ENCODE measurements around the gene EEFSEC. TPM values are rescaled to one million over a fixed set of nuclear protein-coding genes. Genes with fewer than 3 reads are reported as not detected.

EEFSEC gene
- polyA plus RNA-seq, 1 donor, result 19.7 TPM

DNA sequence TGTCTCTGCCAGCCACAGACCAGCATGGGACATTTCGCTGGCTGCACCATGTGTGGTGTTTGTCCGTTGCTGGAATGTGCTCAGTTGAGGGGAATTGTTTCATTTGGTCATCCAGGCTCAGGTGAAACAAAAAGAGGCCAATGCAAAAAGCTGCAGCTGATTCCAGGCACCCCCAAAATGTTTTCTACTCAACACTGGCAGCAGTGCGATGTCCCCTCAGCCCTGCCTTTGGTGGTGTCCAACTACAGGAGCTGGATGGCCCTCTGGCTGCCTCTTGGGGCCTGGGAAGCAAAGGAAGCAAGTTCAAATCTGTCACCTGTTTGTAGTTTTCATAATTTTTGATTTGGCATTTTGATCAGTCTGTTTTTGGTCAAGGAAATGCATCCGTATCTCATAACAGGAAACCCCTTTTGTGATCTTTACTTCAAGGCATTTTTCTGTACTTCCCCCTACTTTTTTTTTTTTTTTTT lies 141.8 kb downstream of the EEFSEC start:
- DNase-seq, result no peak

- no peak for DNase-seq
Measured at GRCh38 chr3:128296469-128297251, 143.4 kb downstream of the EEFSEC start.

DNA sequence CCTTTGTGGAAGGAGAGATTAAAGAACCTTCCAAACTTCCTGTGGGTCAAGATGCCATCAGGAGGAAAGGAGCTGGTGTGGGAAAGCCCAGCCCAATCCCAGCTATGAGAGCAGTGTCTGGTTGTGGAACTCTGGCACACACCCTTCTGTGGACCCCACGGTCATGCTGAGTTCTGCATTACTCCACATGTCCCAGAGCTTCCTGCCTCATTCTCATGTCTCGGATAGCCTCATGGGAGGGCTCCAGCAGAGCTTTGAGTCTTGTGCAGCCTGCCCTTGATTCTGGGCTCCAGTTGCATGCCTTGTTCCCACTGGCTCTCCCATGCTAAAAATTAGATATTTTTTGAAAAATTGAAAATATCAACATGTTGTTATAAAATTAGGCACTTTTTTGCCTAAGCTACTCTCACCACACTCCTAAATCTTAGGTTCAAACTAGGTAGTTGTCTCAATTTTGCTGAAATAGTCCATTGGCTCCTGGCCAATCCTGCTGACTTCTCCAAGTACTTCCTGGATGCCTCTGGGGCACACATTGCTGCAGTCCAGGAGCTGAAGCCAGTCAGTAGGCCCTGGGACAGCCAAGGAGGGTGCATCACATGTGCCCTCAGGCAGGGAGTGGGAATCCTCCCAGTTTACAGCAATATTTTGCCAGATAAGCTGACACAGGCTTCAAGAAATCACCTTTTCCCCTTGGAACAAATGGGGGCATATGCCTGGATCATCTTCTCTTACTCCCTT lies 144.3 kb downstream of the EEFSEC start:
- DNase-seq, result no peak

GRCh38 chr3:128301186-128302023 lies 148.1 kb downstream of the EEFSEC start:
- DNase-seq, result no peak

DNA sequence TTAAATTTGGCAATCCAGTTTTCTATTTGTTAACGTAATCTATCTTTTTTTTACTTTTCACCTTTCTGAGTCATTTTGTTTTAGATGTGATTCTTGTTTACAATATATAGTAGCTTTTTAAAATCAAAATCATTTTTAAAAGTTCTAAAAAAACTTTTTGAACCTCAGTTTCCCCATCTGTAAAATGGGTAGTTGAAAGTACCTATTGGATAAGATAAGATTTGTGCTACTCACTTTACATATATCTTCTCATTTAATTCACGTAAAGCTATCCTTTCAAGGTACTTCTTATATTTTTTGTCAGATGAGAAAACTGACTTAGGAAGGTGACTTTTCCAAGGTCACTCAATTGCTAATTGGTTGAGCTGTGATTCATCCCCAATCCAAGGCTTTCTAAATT lies 153.2 kb downstream of the EEFSEC start:
- no peak for DNase-seq

DNA sequence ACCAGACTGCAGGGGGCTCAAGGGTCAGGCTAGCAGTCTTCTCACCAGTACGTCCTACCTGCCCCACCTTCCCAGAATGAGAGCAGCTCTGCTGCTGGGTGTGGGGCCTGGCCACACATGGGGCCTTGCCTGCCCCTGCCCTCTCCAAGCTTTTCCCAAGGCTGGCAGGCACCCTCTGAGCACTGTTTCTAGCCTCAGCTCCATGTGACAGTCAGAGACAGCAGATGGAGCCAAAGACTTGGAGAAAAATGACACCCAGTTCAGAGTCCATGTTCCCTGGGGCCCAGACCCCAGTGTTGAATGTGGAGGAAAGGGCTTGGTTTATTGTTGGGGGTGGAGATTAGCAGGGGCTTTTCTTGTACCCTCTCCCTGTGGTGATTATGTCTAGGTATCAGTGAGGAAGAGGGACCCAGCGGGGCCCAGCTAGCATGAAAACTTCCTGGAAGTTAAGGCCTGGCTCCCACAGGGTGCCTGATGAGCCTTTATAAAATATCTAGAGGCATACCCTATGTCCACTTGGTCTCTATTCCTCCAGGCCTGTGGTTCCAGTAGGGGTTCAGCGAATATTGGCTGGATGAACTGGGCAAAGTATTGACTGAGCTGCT lies 153.8 kb downstream of the EEFSEC start:
- no peak for DNase-seq

DNA sequence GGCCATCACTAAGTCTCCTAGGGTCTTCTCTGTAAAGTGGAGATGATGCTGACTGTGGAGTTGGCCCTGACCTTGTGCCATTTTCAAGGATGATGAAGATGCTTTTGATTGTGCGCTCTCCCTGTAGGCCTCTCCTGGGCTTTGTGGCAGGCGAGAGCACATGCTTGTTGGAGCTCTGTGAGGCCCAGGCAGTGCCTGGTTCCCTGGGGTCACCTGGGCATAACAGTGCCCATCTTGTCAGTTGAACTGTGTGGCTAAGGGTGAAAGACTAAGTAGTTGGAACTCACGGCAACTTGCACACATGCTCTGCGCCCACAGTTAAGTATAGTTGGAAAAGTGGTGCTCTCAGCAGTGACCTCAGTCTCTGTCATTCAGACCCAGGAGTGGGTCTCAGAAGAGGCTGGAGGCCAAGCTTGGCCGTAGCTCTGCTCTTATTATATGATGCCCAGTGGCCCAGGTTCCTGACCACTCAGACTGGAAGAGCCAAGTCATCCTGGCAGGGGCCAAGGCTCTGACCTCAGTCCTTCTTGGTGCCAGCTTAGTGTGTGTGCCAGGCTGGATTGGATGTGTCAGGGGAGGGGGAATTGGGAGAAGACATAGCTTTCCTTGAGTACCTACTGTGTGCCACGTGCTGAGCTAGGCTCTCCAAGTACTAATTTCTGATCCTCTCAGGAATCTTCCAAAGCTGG lies 154.6 kb downstream of the EEFSEC start:
- DNase-seq, result no peak

DNA sequence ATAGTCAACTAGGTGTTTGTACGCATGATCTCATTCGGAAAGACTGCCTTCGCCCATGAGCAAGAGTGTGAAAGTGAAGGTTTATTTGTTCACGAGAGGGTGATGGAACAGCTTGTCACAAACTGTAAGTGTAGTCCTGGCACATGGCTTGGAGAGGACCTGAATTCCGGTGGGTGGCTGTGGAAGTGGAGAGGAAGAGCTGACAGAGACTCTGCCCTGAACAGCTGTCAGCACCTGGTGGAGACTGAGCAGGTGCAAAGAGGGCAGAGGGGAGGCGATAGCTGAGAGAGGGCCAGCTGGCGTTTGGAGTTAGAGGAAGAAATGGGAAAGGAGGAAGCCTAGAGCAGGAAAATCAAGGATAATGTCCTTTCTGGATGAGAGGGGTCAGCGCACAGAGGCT lies 155.7 kb downstream of the EEFSEC start:
- no peak for DNase-seq

DNA sequence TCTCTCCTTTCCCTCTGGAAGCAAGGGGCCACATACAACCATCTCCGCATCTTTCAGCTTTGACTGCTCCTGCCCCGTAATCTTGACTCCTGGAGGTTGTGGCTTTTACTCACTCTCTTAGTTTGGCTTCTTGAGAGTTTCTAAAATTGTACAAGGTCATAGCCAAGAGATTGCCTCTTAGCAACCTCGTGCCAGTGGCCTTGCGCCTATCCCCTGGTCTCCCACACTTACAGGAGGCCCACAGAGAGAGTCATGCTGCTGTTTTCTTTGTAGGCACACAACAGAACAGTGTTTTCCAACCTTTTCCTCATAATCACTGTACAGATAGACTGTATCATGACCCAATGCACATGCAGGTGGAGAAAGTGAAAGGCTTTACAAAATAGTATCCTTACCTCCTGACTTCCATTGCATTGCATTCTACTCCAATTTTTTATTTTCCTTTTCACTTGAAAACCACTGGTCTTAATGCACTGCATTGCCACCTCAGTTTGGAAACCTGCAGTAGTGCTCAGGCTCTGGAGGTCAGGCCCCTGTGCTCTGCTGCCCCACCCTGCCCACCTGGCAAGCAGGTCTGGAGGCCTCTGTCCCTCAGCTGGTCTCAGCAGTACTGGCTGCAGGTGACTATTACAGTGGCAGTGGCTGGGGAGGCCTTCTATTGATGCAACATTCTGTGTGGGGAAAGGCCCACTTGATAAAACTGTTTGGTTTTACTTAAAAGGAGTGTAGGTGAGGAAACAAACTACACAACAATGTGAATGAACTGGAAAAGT lies 157.2 kb downstream of the EEFSEC start:
- DNase-seq, result no peak

DNA sequence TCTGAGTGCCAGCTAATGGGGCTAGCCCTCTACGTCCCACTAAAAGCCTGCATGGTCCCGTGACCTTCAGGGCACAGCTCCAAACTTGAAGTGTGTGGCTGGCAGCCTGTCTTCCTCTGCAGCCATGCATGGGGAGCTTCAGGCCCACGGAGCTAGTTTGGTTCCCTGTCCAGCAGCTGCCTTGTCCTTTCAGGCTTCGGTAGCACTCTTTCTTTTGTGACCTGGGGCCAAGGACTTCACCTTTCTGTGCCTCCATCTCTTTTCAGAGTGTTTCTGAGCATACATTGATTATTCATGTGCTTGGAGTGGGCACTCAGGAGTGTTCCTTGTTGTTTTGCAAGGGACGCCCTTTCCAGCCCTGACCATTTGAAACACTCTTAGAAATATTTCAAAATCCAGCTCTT lies 158.2 kb downstream of the EEFSEC start:
- no peak for DNase-seq

DNA sequence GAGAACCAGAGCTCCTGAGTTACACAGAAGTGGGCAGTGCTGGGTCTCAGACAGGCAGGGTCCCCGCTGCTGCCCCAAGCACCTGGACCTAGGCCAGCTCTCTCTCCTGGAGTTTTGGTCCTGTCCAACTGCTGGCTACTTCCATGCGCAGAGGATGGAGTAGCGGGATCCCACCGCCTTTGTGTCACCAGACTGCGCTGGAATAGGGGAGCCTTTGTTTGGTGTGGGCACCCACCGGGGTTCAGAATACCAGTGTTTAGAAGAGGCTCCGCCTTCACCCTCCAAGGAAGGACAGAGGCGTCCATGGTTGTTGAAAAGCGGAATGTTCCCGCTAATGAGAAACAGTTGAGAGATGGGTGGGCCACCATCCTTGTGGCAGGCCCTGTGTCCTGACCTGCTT lies 159.0 kb downstream of the EEFSEC start:
- DNase-seq, result no peak

GRCh38 chr3:128313071-128313725 lies 159.9 kb downstream of the EEFSEC start:
- DNase-seq, result no peak

- DNase-seq, result no peak
Measured at GRCh38 chr3:128313935-128314334, 160.7 kb downstream of the EEFSEC start.

GRCh38 chr3:128315313-128315712 lies 162.0 kb downstream of the EEFSEC start:
- no peak for DNase-seq

DNA sequence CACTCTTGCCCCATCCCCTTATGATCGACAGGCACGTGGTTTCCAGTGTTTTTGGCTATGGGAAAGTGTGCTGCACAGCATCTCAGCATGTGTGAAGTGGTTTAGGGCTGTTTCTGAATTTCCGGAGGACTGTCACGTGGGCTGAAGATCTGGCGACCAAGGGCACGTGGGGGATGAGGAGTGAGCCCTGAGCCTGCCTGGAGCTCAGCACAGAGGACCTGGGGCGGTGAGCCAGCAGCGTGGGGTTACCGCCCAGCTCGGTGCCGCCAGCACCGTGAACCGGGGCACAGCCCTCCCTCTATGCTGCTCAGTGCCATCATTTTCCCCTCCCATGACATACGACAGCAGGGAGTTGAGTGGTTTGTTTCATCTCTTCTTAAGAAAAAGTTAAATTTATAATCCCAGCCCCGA lies 163.2 kb downstream of the EEFSEC start:
- DNase-seq, result peak; percentile 36

DNA sequence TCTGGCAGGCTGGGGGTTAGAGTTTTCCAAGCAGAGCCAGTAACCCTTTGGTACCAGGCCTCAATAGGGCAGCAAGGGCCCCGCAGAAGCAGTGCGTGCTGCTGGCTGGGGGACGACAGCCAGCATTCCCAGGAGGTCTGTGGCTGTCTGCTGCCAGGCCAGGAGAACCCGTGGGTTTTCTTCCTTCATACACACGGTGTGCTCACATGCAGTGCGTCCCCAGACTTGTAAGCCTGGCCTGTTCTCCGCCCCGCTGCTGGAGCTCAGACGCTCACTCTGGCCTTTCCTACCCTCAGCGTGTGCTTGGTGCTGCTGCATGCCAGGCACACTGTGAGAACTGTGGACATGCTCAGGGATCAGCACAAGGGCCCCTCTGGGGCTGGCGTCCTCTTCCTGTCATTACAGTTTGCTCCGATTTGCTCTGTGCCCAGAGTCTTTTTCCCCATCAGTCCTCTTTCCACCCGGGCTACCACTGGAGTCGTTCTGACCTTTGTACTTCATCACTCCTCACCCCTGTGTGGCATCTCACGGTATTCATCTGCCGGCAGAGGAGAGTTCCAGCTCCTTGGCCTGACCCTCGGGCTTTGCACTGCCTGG lies 163.9 kb downstream of the EEFSEC start:
- no peak for DNase-seq

DNA sequence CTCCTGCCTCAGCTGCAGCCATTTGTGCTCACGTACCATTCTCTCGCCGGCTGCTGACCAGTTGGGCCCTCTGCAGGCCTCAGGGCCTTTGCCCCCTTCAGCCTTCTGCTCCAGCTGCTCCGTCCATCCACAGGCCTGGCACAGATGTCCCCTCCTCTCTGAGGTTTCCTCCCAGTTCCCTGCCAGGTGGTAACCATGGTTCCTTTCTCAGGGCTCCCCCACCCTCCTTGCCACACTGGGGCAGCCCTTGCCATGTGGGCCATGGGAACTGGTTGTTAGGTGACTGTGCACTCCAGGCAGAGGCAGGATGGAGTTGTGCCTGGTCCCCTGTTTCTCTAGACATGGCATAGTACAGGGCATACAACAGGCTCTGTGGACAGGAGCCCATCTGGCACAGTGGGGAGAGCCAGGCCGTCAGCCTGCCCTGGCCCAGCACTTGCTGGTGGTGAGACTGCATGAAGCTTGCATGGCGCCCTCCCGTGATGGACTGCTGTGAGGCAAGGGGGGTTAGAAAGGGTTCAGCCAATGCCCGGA lies 164.5 kb downstream of the EEFSEC start:
- DNase-seq, result no peak

GRCh38 chr3:128318275-128318941 lies 165.1 kb downstream of the EEFSEC start:
- no peak for DNase-seq

DNA sequence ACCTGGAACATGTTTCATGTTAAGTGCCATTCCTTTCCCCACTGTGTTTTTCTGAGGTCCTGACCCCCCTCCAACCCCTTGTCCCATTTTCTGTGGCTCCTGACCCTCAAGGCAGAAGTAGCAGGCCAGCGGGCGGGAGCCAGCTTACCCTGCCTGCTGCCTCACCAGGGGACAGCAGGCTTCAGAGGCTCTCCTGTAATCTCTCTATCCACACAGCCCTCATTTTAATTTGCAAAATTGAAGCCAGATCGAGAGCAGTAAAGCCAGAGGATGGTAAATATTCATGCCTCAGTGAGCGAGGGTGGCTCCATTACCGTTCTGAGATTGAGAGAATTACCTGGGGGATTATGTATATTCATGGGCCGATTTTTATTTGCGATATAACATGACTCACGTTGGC lies 165.8 kb downstream of the EEFSEC start:
- DNase-seq, result no peak

Data from hindlimb muscle (tissue), 1 donor.